Ovary (tissue), 3 donors: ENCODE results near the gene JUNB.

ENCODE experiments used
- POLR2A ChIP-seq: fragments of 450-650 bp; IDR thresholded peaks from one replicate; pipeline ENCODE4 v1.6.1; 2017; ENCODE audit warnings: antibody characterized with exemption, mild to moderate bottlenecking, moderate library complexity
- TF ChIP-seq, protein P1 (sequence below), 3 donors: fragments of 450-650 bp in 2 of 3; fragments of 200-600 bp in 1 of 3; IDR thresholded peaks; one replicate each; pipeline versions ENCODE4 v1.5.1 to v1.8.0; 2016 to 2022; ENCODE audit warnings: antibody characterized with exemption in 3 of 3, mild to moderate bottlenecking in 1 of 3
- donor health status: DM: no; HTN: no; CAD: no.

- TF ChIP-seq POLR2A, result no peak
- TF ChIP-seq, protein P1, sequence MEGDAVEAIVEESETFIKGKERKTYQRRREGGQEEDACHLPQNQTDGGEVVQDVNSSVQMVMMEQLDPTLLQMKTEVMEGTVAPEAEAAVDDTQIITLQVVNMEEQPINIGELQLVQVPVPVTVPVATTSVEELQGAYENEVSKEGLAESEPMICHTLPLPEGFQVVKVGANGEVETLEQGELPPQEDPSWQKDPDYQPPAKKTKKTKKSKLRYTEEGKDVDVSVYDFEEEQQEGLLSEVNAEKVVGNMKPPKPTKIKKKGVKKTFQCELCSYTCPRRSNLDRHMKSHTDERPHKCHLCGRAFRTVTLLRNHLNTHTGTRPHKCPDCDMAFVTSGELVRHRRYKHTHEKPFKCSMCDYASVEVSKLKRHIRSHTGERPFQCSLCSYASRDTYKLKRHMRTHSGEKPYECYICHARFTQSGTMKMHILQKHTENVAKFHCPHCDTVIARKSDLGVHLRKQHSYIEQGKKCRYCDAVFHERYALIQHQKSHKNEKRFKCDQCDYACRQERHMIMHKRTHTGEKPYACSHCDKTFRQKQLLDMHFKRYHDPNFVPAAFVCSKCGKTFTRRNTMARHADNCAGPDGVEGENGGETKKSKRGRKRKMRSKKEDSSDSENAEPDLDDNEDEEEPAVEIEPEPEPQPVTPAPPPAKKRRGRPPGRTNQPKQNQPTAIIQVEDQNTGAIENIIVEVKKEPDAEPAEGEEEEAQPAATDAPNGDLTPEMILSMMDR (IDR thresholded peaks at IDR 0.05), result no peak
Observed at GRCh38 chr19:12836529-12836863, 45.2 kb downstream of the JUNB start.
